GM23248 (cell line): Measurements from ENCODE around the gene TBC1D22A. TPM values are rescaled to one million over a fixed set of nuclear protein-coding genes. Genes with fewer than 3 reads are reported as not detected.

Experiments
- DNase-seq: peaks from one replicate; pipeline ENCODE4 v3.0.0-alpha.2; 2015
- H2AFZ ChIP-seq: fragments of 200-600 bp; sonication (generic); 2 replicates; pipeline ENCODE4 v1.6.1; 2016; ENCODE audit warnings: antibody characterized with exemption
- H3F3A ChIP-seq: fragments of 200-600 bp; sonication (generic); 2 replicates; pipeline ENCODE4 v1.6.1; 2016; ENCODE audit warnings: mild to moderate bottlenecking, antibody characterized with exemption, mixed run types; ENCODE audit not compliant: insufficient read depth
- H3K27ac ChIP-seq: fragments of 200-600 bp; sonication (generic); 2 replicates; pipeline ENCODE4 v1.5.1; 2016; ENCODE audit warnings: mild to moderate bottlenecking
- H3K27me3 ChIP-seq: fragments of 200-600 bp; sonication (generic); replicated peaks from 2 replicates; pipeline ENCODE4 v1.6.1; 2016; ENCODE audit warnings: mild to moderate bottlenecking; ENCODE audit not compliant: insufficient read depth
- H3K36me3 ChIP-seq: fragments of 200-600 bp; sonication (generic); 2 replicates; pipeline ENCODE4 v1.6.1; 2016; ENCODE audit warnings: low read depth, mild to moderate bottlenecking
- H3K4me1 ChIP-seq: fragments of 200-600 bp; sonication (generic); 2 replicates; pipeline ENCODE4 v1.6.1; 2016; ENCODE audit warnings: mild to moderate bottlenecking; ENCODE audit not compliant: insufficient read depth
- H3K4me2 ChIP-seq: fragments of 200-600 bp; sonication (generic); one replicate; pipeline ENCODE4 v1.6.1; 2016; ENCODE audit warnings: mild to moderate bottlenecking; ENCODE audit not compliant: unreplicated experiment
- H3K4me3 ChIP-seq: fragments of 200-600 bp; sonication (generic); 2 replicates; pipeline ENCODE4 v1.5.1; 2016; ENCODE audit warnings: mild to moderate bottlenecking
- H3K79me2 ChIP-seq: fragments of 200-600 bp; sonication (generic); 2 replicates; pipeline ENCODE4 v1.6.1; 2016; ENCODE audit warnings: mild to moderate bottlenecking; ENCODE audit not compliant: insufficient read depth
- H3K9ac ChIP-seq: fragments of 200-600 bp; sonication (generic); 2 replicates; pipeline ENCODE4 v1.6.1; 2016; ENCODE audit warnings: mild to moderate bottlenecking
- H3K9me2 ChIP-seq: fragments of 200-600 bp; sonication (generic); 2 replicates; pipeline ENCODE4 v1.6.1; 2016; ENCODE audit warnings: mixed run types, mild to moderate bottlenecking, moderate library complexity; ENCODE audit not compliant: insufficient read depth
- H3K9me3 ChIP-seq: fragments of 200-600 bp; sonication (generic); one replicate; pipeline ENCODE4 v1.6.1; 2017; ENCODE audit warnings: low read depth
- H4K20me1 ChIP-seq: fragments of 200-600 bp; sonication (generic); 2 replicates; pipeline ENCODE4 v1.6.0; 2016; ENCODE audit not compliant: insufficient read depth
- EZH2 ChIP-seq: fragments of 200-600 bp; sonication (generic); IDR thresholded peaks from 2 replicates; pipeline ENCODE4 v1.6.1; 2018; ENCODE audit warnings: antibody characterized with exemption, mild to moderate bottlenecking; ENCODE audit not compliant: insufficient read depth, poor library complexity, severe bottlenecking
- EZH2phosphoT487 ChIP-seq: fragments of 200-600 bp; sonication (generic); IDR thresholded peaks from 2 replicates; pipeline ENCODE4 v1.6.1; 2018; ENCODE audit warnings: antibody characterized with exemption, moderate library complexity, mild to moderate bottlenecking, low read depth; ENCODE audit not compliant: insufficient read depth
- WGBS, 2 experiments: methylation state at CpG; one replicate each; pipeline ENCODE4 v1.1.6; 2015 to 2017; ENCODE audit warnings: low lambda C conversion rate in 2 of 2, low coverage in 1 of 2; ENCODE audit errors: missing lambda C conversion rate in 2 of 2; 5-methylcytosine and 5-hydroxymethylcytosine counted together
- in situ Hi-C: fragments of 300-500 bp; cut with MboI; formaldehyde crosslinking; loops from 2 replicates; pipeline ENCODE4 v1.15.0; 2020
- polyA plus RNA-seq: library from polyadenylated mRNA; unstranded; fragments of >200 nt; fragmentation: Nextera tagmentation; extraction: Ambion mirVana; gene quantifications from 2 replicates; pipeline ENCODE4 v1.2.1, GENCODE V29; 2016
- total RNA-seq: library from RNA; depleted of rRNA; stranded (reverse); fragments of >200 nt; shearing (Covaris generic); gene quantifications from 2 replicates; pipeline ENCODE4 v1.2.3, GENCODE V29; 2014

Gene TBC1D22A
- total and polyA plus RNA-seq, 2 experiments from 2014 or later, result 12.3 to 16.9 TPM

DNA sequence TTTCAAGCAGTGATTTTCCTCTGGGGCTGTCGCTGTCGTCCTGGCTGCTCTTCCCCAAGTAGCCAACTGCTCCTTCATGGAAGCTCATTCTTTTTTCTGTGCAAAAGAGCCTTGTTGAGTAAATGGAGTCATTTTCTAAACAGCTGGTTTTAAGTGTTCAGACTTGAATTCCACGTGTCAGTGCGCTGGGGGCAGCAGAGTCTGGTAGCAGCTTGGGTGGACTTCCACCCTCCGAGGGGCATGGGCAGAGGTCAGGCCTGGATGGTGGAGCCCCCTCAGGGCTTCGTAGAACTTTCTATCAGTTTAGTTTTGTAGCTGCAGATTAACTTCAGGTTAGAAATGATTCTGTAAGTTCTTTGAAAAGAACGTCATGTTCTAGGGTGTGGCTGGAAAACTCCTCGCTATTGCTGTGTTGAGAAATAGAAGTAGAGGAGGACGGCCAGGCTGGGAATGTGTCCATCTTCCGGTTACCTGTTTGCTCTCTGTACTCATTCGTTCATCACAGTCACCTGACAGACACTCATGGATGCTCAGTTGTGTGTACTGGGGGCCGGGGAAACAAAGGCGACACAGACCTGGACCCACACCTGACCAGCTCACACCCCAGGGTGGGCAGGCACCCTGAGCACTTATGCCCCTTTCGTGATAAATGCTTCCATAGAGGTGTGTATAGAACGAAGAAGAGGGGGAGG is 270.7 kb downstream of the TBC1D22A start:
- Histone ChIP-seq H3K36me3 (no peaks in the 10 kb centered on the region), H3K27me3 (no peaks in the 10 kb centered on the region), H3F3A (0 out of 2 replicates have a peak, but pooled peaks cover 8% of the 10 kb centered on the region), H4K20me1 (no peaks in the 10 kb centered on the region), H3K9ac (no peak overlapping the region), H3K27ac (no peak overlapping the region), H2AFZ (no peak overlapping the region), H3K9me2 (no peaks in the 10 kb centered on the region), H3K9me3 (no peaks in the 10 kb centered on the region), H3K79me2 (no peaks in the 10 kb centered on the region), H3K4me3 (no peak overlapping the region), H3K4me2 (no peak overlapping the region), H3K4me1 (peaks cover 10% of the 10 kb centered on the region)
- WGBS, 2 experiments, result 69 to 71% methylated on average over 15 of the region's 15 CpGs
- DNase-seq, result no peak
- in situ Hi-C loops, result no loop called here
- TF ChIP-seq EZH2 (no peak), EZH2phosphoT487 (no peak)

DNA sequence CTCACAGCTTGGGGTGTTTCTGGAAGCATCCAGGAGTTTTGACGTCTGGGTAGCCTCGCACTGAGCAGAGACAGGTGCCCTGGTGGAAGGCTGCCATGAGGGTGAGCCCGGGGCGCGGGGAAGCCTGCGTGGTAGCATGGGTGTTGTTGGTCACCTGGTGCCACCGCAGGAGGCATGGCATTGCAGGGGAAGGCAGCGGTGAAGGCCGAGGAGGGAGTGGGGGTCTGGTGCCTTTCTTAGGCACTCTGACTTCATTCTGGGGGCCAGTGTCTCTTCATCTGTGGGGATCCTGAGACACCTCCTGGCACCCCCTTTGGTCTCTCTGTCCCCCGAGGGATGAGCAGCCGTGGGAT is 271.2 kb downstream of the TBC1D22A start:
- Histone ChIP-seq H3K27ac (no peak overlapping the region), H3K4me2 (no peak overlapping the region), H3F3A (0 out of 2 replicates have a peak, but pooled peaks cover 8% of the 10 kb centered on the region), H3K36me3 (no peaks in the 10 kb centered on the region), H3K4me1 (peaks cover 10% of the 10 kb centered on the region), H3K9ac (no peak overlapping the region), H3K79me2 (no peaks in the 10 kb centered on the region), H3K4me3 (no peak overlapping the region), H3K9me3 (no peaks in the 10 kb centered on the region), H4K20me1 (no peaks in the 10 kb centered on the region), H2AFZ (no peak overlapping the region), H3K9me2 (no peaks in the 10 kb centered on the region), H3K27me3 (no peaks in the 10 kb centered on the region)
- in situ Hi-C loops, result no loop called here
- TF ChIP-seq EZH2phosphoT487 (no peak), EZH2 (no peak)
- WGBS, 2 experiments, result 97% methylated on average over 11 of the region's 11 CpGs
- no peak for DNase-seq

DNA sequence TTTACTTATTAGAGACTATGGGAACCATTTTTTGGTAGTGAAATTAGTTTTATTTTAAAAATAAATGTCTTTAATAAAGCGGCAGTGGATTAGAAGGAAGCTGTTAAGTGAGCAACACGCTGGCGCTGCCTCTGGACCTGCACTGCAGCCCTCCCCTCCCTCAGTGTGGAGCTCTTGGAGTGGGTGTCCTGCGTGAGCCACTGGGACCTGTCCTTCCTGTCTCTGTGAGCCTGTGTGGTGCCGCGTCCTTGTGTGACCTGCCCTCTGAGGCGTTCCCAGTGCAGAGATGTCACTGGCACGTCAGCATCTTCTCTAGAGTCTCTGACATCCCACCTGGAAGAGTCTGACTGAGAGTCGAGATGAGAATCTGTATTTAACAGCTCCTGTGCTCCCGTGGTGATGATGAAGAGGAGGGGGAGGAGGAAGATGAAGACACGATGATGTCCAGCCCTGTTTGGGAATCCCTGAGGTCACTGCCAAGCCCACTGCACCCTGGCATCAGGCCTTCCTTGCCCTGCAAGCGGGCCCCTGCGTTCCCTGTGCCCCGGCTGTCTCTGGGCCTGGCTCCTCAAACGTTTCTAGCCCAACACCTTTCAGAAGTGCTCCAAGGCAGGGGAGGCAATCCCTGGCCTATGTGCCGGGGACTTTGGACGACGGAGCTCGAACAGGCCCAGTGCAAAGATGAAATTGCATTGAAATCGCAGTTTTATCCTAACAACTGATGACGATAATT is 271.8 kb downstream of the TBC1D22A start:
- H3K79me2 ChIP-seq, result no peaks in the 10 kb centered on the region
- no peaks in the 10 kb centered on the region for H3K9me2 ChIP-seq
- H3K9me3 ChIP-seq, result no peaks in the 10 kb centered on the region
- no peak overlapping the region for H3K27ac ChIP-seq
- H3K4me3 ChIP-seq, result no peak overlapping the region
- no peak overlapping the region for H3K9ac ChIP-seq
- peaks cover 10% of the 10 kb centered on the region for H3K4me1 ChIP-seq
- no peak overlapping the region for H3K4me2 ChIP-seq
- no peaks in the 10 kb centered on the region for H3K27me3 ChIP-seq
- H4K20me1 ChIP-seq, result no peaks in the 10 kb centered on the region
- 92 to 93% methylated on average over 21 of the region's 21 CpGs for WGBS, 2 experiments
- in situ Hi-C loops, result no loop called here
- no peak overlapping the region for H2AFZ ChIP-seq
- no peaks in the 10 kb centered on the region for H3K36me3 ChIP-seq
- DNase-seq, result no peak
- H3F3A ChIP-seq, result 0 out of 2 replicates have a peak, but pooled peaks cover 8% of the 10 kb centered on the region
- TF ChIP-seq EZH2phosphoT487 (no peak), EZH2 (no peak)

DNA sequence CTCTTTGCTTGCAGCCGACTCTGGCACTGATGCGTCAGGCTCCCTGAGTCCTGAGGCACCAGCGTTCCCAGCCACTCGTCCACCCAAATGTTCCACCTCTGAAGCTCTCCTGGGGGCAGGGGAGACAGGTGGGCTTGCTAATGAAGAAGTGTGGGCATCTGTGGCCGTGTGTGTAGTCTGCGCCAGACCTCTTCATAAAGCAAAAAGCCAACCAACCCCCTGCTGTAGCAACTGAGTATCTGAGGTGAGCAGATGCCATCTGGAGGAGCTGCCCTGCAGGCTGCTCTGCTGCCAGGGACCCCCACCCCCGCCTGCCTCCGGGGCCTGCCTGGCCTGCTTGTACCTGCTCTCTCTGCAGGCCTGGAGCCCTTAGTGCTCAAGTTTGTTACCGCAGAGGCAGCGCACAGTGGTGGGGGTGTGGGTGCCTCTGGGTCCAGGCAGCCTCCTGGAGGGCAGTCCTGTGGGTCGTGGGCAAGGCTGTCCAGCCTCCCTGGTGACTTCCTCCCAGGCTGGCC is 272.5 kb downstream of the TBC1D22A start:
- no peak overlapping the region for H3K9ac ChIP-seq
- H3K9me2 ChIP-seq, result no peaks in the 10 kb centered on the region
- DNase-seq, result no peak
- H3K79me2 ChIP-seq, result no peaks in the 10 kb centered on the region
- TF ChIP-seq EZH2, result no peak
- no peak overlapping the region for H3K4me2 ChIP-seq
- H3K9me3 ChIP-seq, result no peaks in the 10 kb centered on the region
- no peak overlapping the region for H2AFZ ChIP-seq
- H4K20me1 ChIP-seq, result no peaks in the 10 kb centered on the region
- in situ Hi-C loops, result no loop called here
- no peaks in the 10 kb centered on the region for H3K36me3 ChIP-seq
- H3K4me1 ChIP-seq, result peaks cover 9% of the 10 kb centered on the region
- H3K27me3 ChIP-seq, result no peaks in the 10 kb centered on the region
- H3K27ac ChIP-seq, result no peak overlapping the region
- H3K4me3 ChIP-seq, result no peak overlapping the region
- 0 out of 2 replicates have a peak, but pooled peaks cover 8% of the 10 kb centered on the region for H3F3A ChIP-seq
- 69 to 74% methylated on average over 9 to 11 of the region's 11 CpGs for WGBS, 2 experiments
